ENCODE measurements around the gene UNC93A.

The UNC93A gene

GRCh38 chr6:167293590-167294091 lies 2.5 kb downstream of the UNC93A start:
- no peaks in the 10 kb centered on the region for H3K36me3 ChIP-seq (ENCODE audit: control insufficient read depth in 1 of 2, insufficient read depth in 2 of 2, low read length in 2 of 2)
- H3K9me3 ChIP-seq (ENCODE audit: control insufficient read depth in 1 of 2, low read length in 2 of 2): no peaks in the 10 kb centered on the region
- peaks cover 9 to 24% of the 10 kb centered on the region in 2 donors for H3K4me1 ChIP-seq (ENCODE audit: control insufficient read depth in 1 of 2, insufficient read depth in 2 of 2, low read length in 2 of 2)
- H3K9ac ChIP-seq (ENCODE audit: low read depth in 1 of 2, low read length in 2 of 2): no peak overlapping the region
- no peaks in the 10 kb centered on the region for H3K27me3 ChIP-seq (ENCODE audit: control insufficient read depth in 1 of 2, insufficient read depth in 2 of 2, low read length in 2 of 2)
- H3K27ac ChIP-seq (ENCODE audit: low read depth, low read length): no peak overlapping the region
- H3K4me3 ChIP-seq (ENCODE audit: low read depth in 1 of 2, low read length in 2 of 2): no peak overlapping the region

- H3K27ac ChIP-seq (ENCODE audit: low read depth, low read length): no peak overlapping the region
Measured at GRCh38 chr6:167294241-167294640, 3.1 kb downstream of the UNC93A start.

GRCh38 chr6:167294651-167295494 lies 3.8 kb downstream of the UNC93A start:
- no peaks in the 10 kb centered on the region for H3K9me3 ChIP-seq (ENCODE audit: control insufficient read depth in 1 of 2, low read length in 2 of 2)
- no peak overlapping the region for H3K9ac ChIP-seq (ENCODE audit: low read depth in 1 of 2, low read length in 2 of 2)
- no peaks in the 10 kb centered on the region for H3K36me3 ChIP-seq (ENCODE audit: control insufficient read depth in 1 of 2, insufficient read depth in 2 of 2, low read length in 2 of 2)
- peaks cover 9 to 24% of the 10 kb centered on the region in 2 donors for H3K4me1 ChIP-seq (ENCODE audit: control insufficient read depth in 1 of 2, insufficient read depth in 2 of 2, low read length in 2 of 2)
- H3K4me3 ChIP-seq (ENCODE audit: low read depth in 1 of 2, low read length in 2 of 2): no peak overlapping the region
- no peak overlapping the region for H3K27ac ChIP-seq (ENCODE audit: low read depth, low read length)
- no peaks in the 10 kb centered on the region for H3K27me3 ChIP-seq (ENCODE audit: control insufficient read depth in 1 of 2, insufficient read depth in 2 of 2, low read length in 2 of 2)

More at GRCh38 chr6:167294241-167294640, 3.1 kb downstream of the UNC93A start:
- Histone ChIP-seq H3K4me3 (ENCODE audit: low read depth in 1 of 2, low read length in 2 of 2) (no peak overlapping the region), H3K9me3 (ENCODE audit: control insufficient read depth in 1 of 2, low read length in 2 of 2) (no peaks in the 10 kb centered on the region), H3K27me3 (ENCODE audit: control insufficient read depth in 1 of 2, insufficient read depth in 2 of 2, low read length in 2 of 2) (no peaks in the 10 kb centered on the region), H3K4me1 (ENCODE audit: control insufficient read depth in 1 of 2, insufficient read depth in 2 of 2, low read length in 2 of 2) (peaks cover 9 to 24% of the 10 kb centered on the region in 2 donors), H3K9ac (ENCODE audit: low read depth in 1 of 2, low read length in 2 of 2) (no peak overlapping the region), H3K36me3 (ENCODE audit: control insufficient read depth in 1 of 2, insufficient read depth in 2 of 2, low read length in 2 of 2) (no peaks in the 10 kb centered on the region)

- Histone ChIP-seq H3K4me3 (ENCODE audit: low read depth in 1 of 2, low read length in 2 of 2) (no peak overlapping the region), H3K27ac (ENCODE audit: low read depth, low read length) (no peak overlapping the region), H3K9ac (ENCODE audit: low read depth in 1 of 2, low read length in 2 of 2) (no peak overlapping the region), H3K9me3 (ENCODE audit: control insufficient read depth in 1 of 2, low read length in 2 of 2) (no peaks in the 10 kb centered on the region), H3K27me3 (ENCODE audit: control insufficient read depth in 1 of 2, insufficient read depth in 2 of 2, low read length in 2 of 2) (no peaks in the 10 kb centered on the region), H3K36me3 (ENCODE audit: control insufficient read depth in 1 of 2, insufficient read depth in 2 of 2, low read length in 2 of 2) (no peaks in the 10 kb centered on the region), H3K4me1 (ENCODE audit: control insufficient read depth in 1 of 2, insufficient read depth in 2 of 2, low read length in 2 of 2) (peaks cover 9 to 15% of the 10 kb centered on the region in 2 donors)
Measured at GRCh38 chr6:167295495-167296292, 4.6 kb downstream of the UNC93A start.

- Histone ChIP-seq H3K4me3 (ENCODE audit: low read depth in 1 of 2, low read length in 2 of 2) (no peak overlapping the region), H3K27ac (ENCODE audit: low read depth, low read length) (no peak overlapping the region), H3K9ac (ENCODE audit: low read depth in 1 of 2, low read length in 2 of 2) (no peak overlapping the region), H3K36me3 (ENCODE audit: control insufficient read depth in 1 of 2, insufficient read depth in 2 of 2, low read length in 2 of 2) (no peaks in the 10 kb centered on the region), H3K27me3 (ENCODE audit: control insufficient read depth in 1 of 2, insufficient read depth in 2 of 2, low read length in 2 of 2) (no peaks in the 10 kb centered on the region), H3K4me1 (ENCODE audit: control insufficient read depth in 1 of 2, insufficient read depth in 2 of 2, low read length in 2 of 2) (peaks cover 3 to 9% of the 10 kb centered on the region in 2 donors), H3K9me3 (ENCODE audit: control insufficient read depth in 1 of 2, low read length in 2 of 2) (no peaks in the 10 kb centered on the region)
Measured at GRCh38 chr6:167296293-167296690, 5.2 kb downstream of the UNC93A start.

GRCh38 chr6:167296902-167297301 lies 5.8 kb downstream of the UNC93A start:
- Histone ChIP-seq H3K9ac (ENCODE audit: low read depth in 1 of 2, low read length in 2 of 2) (no peak overlapping the region), H3K4me3 (ENCODE audit: low read depth in 1 of 2, low read length in 2 of 2) (no peak overlapping the region), H3K27ac (ENCODE audit: low read depth, low read length) (no peak overlapping the region), H3K9me3 (ENCODE audit: control insufficient read depth in 1 of 2, low read length in 2 of 2) (no peaks in the 10 kb centered on the region), H3K27me3 (ENCODE audit: control insufficient read depth in 1 of 2, insufficient read depth in 2 of 2, low read length in 2 of 2) (no peaks in the 10 kb centered on the region), H3K36me3 (ENCODE audit: control insufficient read depth in 1 of 2, insufficient read depth in 2 of 2, low read length in 2 of 2) (no peaks in the 10 kb centered on the region), H3K4me1 (ENCODE audit: control insufficient read depth in 1 of 2, insufficient read depth in 2 of 2, low read length in 2 of 2) (peaks cover 0 to 3% of the 10 kb centered on the region in 2 donors)

GRCh38 chr6:167298127-167298526 lies 7.0 kb downstream of the UNC93A start:
- H3K9ac ChIP-seq (ENCODE audit: low read depth in 1 of 2, low read length in 2 of 2): no peak overlapping the region
- no peak overlapping the region for H3K27ac ChIP-seq (ENCODE audit: low read depth, low read length)
- H3K9me3 ChIP-seq (ENCODE audit: control insufficient read depth in 1 of 2, low read length in 2 of 2): no peaks in the 10 kb centered on the region
- no peak overlapping the region for H3K4me3 ChIP-seq (ENCODE audit: low read depth in 1 of 2, low read length in 2 of 2)
- no peaks in the 10 kb centered on the region for H3K36me3 ChIP-seq (ENCODE audit: control insufficient read depth in 1 of 2, insufficient read depth in 2 of 2, low read length in 2 of 2)
- H3K27me3 ChIP-seq (ENCODE audit: control insufficient read depth in 1 of 2, insufficient read depth in 2 of 2, low read length in 2 of 2): no peaks in the 10 kb centered on the region
- H3K4me1 ChIP-seq (ENCODE audit: control insufficient read depth in 1 of 2, insufficient read depth in 2 of 2, low read length in 2 of 2): no peaks in the 10 kb centered on the region

GRCh38 chr6:167299641-167300308 lies 8.7 kb downstream of the UNC93A start:
- no peak overlapping the region for H3K27ac ChIP-seq (ENCODE audit: low read depth, low read length)
- H3K36me3 ChIP-seq (ENCODE audit: control insufficient read depth in 1 of 2, insufficient read depth in 2 of 2, low read length in 2 of 2): no peaks in the 10 kb centered on the region
- H3K9me3 ChIP-seq (ENCODE audit: control insufficient read depth in 1 of 2, low read length in 2 of 2): no peaks in the 10 kb centered on the region
- H3K4me1 ChIP-seq (ENCODE audit: control insufficient read depth in 1 of 2, insufficient read depth in 2 of 2, low read length in 2 of 2): no peaks in the 10 kb centered on the region
- H3K4me3 ChIP-seq (ENCODE audit: low read depth in 1 of 2, low read length in 2 of 2): no peak overlapping the region
- H3K27me3 ChIP-seq (ENCODE audit: control insufficient read depth in 1 of 2, insufficient read depth in 2 of 2, low read length in 2 of 2): no peaks in the 10 kb centered on the region
- no peak overlapping the region for H3K9ac ChIP-seq (ENCODE audit: low read depth in 1 of 2, low read length in 2 of 2)

GRCh38 chr6:167300902-167301777 lies 10.0 kb downstream of the UNC93A start:
- Histone ChIP-seq H3K9me3 (ENCODE audit: control insufficient read depth in 1 of 2, low read length in 2 of 2) (no peaks in the 10 kb centered on the region), H3K9ac (ENCODE audit: low read depth in 1 of 2, low read length in 2 of 2) (no peak overlapping the region), H3K27me3 (ENCODE audit: control insufficient read depth in 1 of 2, insufficient read depth in 2 of 2, low read length in 2 of 2) (no peaks in the 10 kb centered on the region), H3K4me3 (ENCODE audit: low read depth in 1 of 2, low read length in 2 of 2) (no peak overlapping the region), H3K4me1 (ENCODE audit: control insufficient read depth in 1 of 2, insufficient read depth in 2 of 2, low read length in 2 of 2) (no peaks in the 10 kb centered on the region), H3K27ac (ENCODE audit: low read depth, low read length) (no peak overlapping the region), H3K36me3 (ENCODE audit: control insufficient read depth in 1 of 2, insufficient read depth in 2 of 2, low read length in 2 of 2) (no peaks in the 10 kb centered on the region)
